ENCODE results near the gene ABRAXAS1. TPM values are rescaled to one million over a fixed set of nuclear protein-coding genes. Genes with fewer than 3 reads are reported as not detected.

ABRAXAS1 gene
- total and polyA plus RNA-seq, 2 donors (not counting 1 experiment from before 2014, with no cell fraction given) = 5.4 to 38.4 TPM

- no CpG with 5 or more reads among the region's 2 CpGs for WGBS (ENCODE audit: insufficient coverage)
- no peak for TF ChIP-seq EZH2 (IDR thresholded peaks at IDR 0.05; ENCODE audit: borderline replicate concordance, insufficient read depth, low read depth, low read length, poor library complexity, severe bottlenecking)
- no peak overlapping the region for H3K27ac ChIP-seq (ENCODE audit: low read length in 2 of 2)
- intact Hi-C loops (cut with micrococcal nuclease) = no loop called here
- no peaks in the 10 kb centered on the region for H3K4me1 ChIP-seq (ENCODE audit: control insufficient read depth in 2 of 2, insufficient read depth in 2 of 2, low read length in 2 of 2)
- H3K27ac Mint-ChIP-seq = no peak overlapping the region
- no peaks in the 10 kb centered on the region for H3K4me1 Mint-ChIP-seq
- H3K9ac ChIP-seq (ENCODE audit: low read length) = no peak overlapping the region
- H3K27me3 ChIP-seq (replicated peaks in 1 of 4; ENCODE audit: control extremely low read depth in 1 of 4, control insufficient read depth in 3 of 4, insufficient read depth in 4 of 4, low read length in 3 of 4) = peaks cover 0 to 11% (median 6%) of the 10 kb centered on the region in 4 experiments
- no peaks in the 10 kb centered on the region for H3K36me3 ChIP-seq (replicated peaks in 1 of 2; ENCODE audit: control extremely low read depth in 1 of 2, control insufficient read depth in 1 of 2, extremely low read depth in 1 of 2, insufficient read depth in 2 of 2, low read length in 1 of 2)
- H3K4me2 ChIP-seq (replicated peaks; ENCODE audit: low read depth, low read length, poor library complexity, severe bottlenecking) = no peak overlapping the region
- no peaks in the 10 kb centered on the region for H3K79me2 ChIP-seq (ENCODE audit: control insufficient read depth, insufficient read depth, low read length)
- ChIA-PET CTCF (no interaction called here), POLR2A (no interaction called here)
- no peaks in the 10 kb centered on the region for H4K20me1 ChIP-seq (ENCODE audit: control insufficient read depth, insufficient read depth, low read length, poor library complexity, severe bottlenecking)
- H3K4me3 Mint-ChIP-seq = no peak overlapping the region
- H3K9me3 Mint-ChIP-seq (ENCODE audit: insufficient read depth) = no peaks in the 10 kb centered on the region
- no peak for DNase-seq
- H3K4me3 ChIP-seq (ENCODE audit: control extremely low read depth in 1 of 5, extremely low read depth in 1 of 5, insufficient read depth in 1 of 5, low read depth in 2 of 5, low read length in 4 of 5) = no peak overlapping the region
- H2AFZ ChIP-seq (ENCODE audit: insufficient read depth, low read depth, low read length, poor library complexity, severe bottlenecking) = no peak overlapping the region
- no peak for ATAC-seq (ENCODE audit: low read depth)
- peaks cover 25% of the 10 kb centered on the region for H3K27me3 Mint-ChIP-seq
- peaks cover 0 to 7% (median 3%) of the 10 kb centered on the region in 3 donors for H3K9me3 ChIP-seq (ENCODE audit: control extremely low read depth in 1 of 3, control insufficient read depth in 2 of 3, insufficient read depth in 1 of 3, low read length in 2 of 3)
Observed at GRCh38 chr4:83527671-83528070, 42.8 kb upstream of the ABRAXAS1 start.

DNA sequence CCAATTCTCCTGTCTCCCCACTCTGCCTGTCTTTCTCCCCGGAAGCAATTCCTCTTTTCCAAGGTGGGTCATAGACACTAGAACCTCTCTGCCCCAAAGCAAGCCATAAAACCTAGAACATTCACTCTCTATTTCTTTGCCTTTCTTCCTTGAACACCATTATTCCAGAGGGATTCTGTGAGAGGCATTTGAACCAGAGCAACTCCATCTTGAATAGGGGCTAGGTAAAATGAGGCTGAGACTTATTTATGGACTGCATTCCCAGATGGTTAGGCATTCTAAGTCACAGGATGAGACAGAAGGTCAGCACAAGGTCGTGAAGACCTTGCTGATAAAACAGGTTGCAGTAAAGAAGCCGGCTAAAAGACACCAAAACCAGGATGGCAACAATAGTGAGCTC lies 37.3 kb upstream of the ABRAXAS1 start:
- WGBS (ENCODE audit: insufficient coverage) = 84% methylated on average over 2 of the region's 3 CpGs
- ATAC-seq (ENCODE audit: low read depth) = no peak

More for the DNA sequence above, 37.3 kb upstream of the ABRAXAS1 start:
- H3K4me3 Mint-ChIP-seq = no peak overlapping the region
- no peak for TF ChIP-seq EZH2 (IDR thresholded peaks at IDR 0.05; ENCODE audit: borderline replicate concordance, insufficient read depth, low read depth, low read length, poor library complexity, severe bottlenecking)
- no peak for TF ChIP-seq CTCF (IDR thresholded peaks at IDR 0.05)
- ChIA-PET CTCF (no interaction called here), POLR2A (no interaction called here)
- Histone ChIP-seq H3K36me3 (replicated peaks in 1 of 2; ENCODE audit: control extremely low read depth in 1 of 2, control insufficient read depth in 1 of 2, extremely low read depth in 1 of 2, insufficient read depth in 2 of 2, low read length in 1 of 2) (no peaks in the 10 kb centered on the region), H3K79me2 (ENCODE audit: control insufficient read depth, insufficient read depth, low read length) (no peaks in the 10 kb centered on the region), H2AFZ (ENCODE audit: insufficient read depth, low read depth, low read length, poor library complexity, severe bottlenecking) (no peak overlapping the region), H3K27ac (ENCODE audit: low read length in 2 of 2) (no peak overlapping the region), H4K20me1 (ENCODE audit: control insufficient read depth, insufficient read depth, low read length, poor library complexity, severe bottlenecking) (no peaks in the 10 kb centered on the region), H3K27me3 (replicated peaks in 1 of 4; ENCODE audit: control extremely low read depth in 1 of 4, control insufficient read depth in 3 of 4, insufficient read depth in 4 of 4, low read length in 3 of 4) (no peaks in the 10 kb centered on the region), H3K4me3 (ENCODE audit: control extremely low read depth in 1 of 5, extremely low read depth in 1 of 5, insufficient read depth in 1 of 5, low read depth in 2 of 5, low read length in 4 of 5) (no peak overlapping the region), H3K4me1 (ENCODE audit: control insufficient read depth in 2 of 2, insufficient read depth in 2 of 2, low read length in 2 of 2) (no peaks in the 10 kb centered on the region), H3K4me2 (replicated peaks; ENCODE audit: low read depth, low read length, poor library complexity, severe bottlenecking) (no peak overlapping the region), H3K9ac (ENCODE audit: low read length) (no peak overlapping the region), H3K9me3 (ENCODE audit: control extremely low read depth in 1 of 3, control insufficient read depth in 2 of 3, insufficient read depth in 1 of 3, low read length in 2 of 3) (peaks cover 0 to 5% (median 0%) of the 10 kb centered on the region in 3 donors)
- no peaks in the 10 kb centered on the region for H3K9me3 Mint-ChIP-seq (ENCODE audit: insufficient read depth)
- peaks cover 9% of the 10 kb centered on the region for H3K27me3 Mint-ChIP-seq
- H3K4me1 Mint-ChIP-seq = no peaks in the 10 kb centered on the region
- no peak overlapping the region for H3K27ac Mint-ChIP-seq
- intact Hi-C loops (cut with micrococcal nuclease) = no loop called here
- no peak for DNase-seq
